Lower leg skin (tissue), 4 donors: ENCODE measurements around the gene THSD4. TPM values are rescaled to one million over a fixed set of nuclear protein-coding genes. Genes with fewer than 3 reads are reported as not detected.

Experiments used
- DNase-seq, 2 donors: peaks; one replicate each; pipeline ENCODE4 v3.0.0-alpha.2; 2019; ENCODE audit warnings: low spot score in 2 of 2
- H3K4me3 ChIP-seq: fragments of 200-600 bp; sonication (generic); 2 replicates; pipeline ENCODE4 v1.5.1; 2017; ENCODE audit warnings: mild to moderate bottlenecking, low read depth; ENCODE audit not compliant: poor library complexity, severe bottlenecking
- POLR2A ChIP-seq, 2 donors: fragments of 450-650 bp; IDR thresholded peaks; one replicate each; pipeline ENCODE4 v1.6.1; 2016 to 2017; ENCODE audit warnings: antibody characterized with exemption in 2 of 2, mild to moderate bottlenecking in 1 of 2, moderate library complexity in 1 of 2
- WGBS, 2 donors: methylation state at CpG; one replicate each; pipeline ENCODE4 v1.1.5; 2018; 5-methylcytosine and 5-hydroxymethylcytosine counted together
- intact Hi-C: fragments of 100-400 bp; cut with DNase I; formaldehyde crosslinking; loops from one replicate; pipeline ENCODE4 v1.15.0; 2023; ENCODE audit warnings: low total_unique reads
- total RNA-seq, 4 donors: library from RNA; depleted of rRNA; stranded (reverse); fragments of >200 nt; gene quantifications; one replicate each; pipeline ENCODE4 v1.1.0, GENCODE V29; 2016
- TF ChIP-seq, protein P1 (sequence below), 3 donors: fragments of 450-650 bp; IDR thresholded peaks; one replicate each; pipeline ENCODE4 v1.5.1; 2016; ENCODE audit warnings: antibody characterized with exemption in 3 of 3, mild to moderate bottlenecking in 3 of 3, moderate library complexity in 2 of 3

Gene THSD4
- total RNA-seq, 4 donors from 2014 or later, result 9.3 to 39.2 (median 32.8) TPM

DNA sequence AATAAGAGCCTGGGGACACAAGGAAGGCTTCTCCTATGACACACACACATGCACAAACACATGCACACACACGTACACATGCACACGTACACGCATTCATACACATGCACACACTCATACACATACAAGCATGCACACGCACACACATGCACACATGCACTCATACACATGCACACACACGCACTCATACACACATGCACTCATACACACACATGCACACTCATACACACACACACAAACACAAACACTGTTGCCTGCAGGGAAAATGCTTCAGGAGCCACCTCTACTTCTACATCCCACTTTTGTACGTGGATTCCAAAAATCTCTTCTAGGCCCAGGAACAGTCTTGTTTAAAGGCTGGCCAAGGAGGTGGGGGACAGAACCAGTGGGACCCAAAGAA lies 674.3 kb downstream of the THSD4 start:
- intact Hi-C loops, result no loop called here
- no peak overlapping the region for H3K4me3 ChIP-seq
- WGBS, 2 donors, result 89 to 96% methylated on average over 6 of the region's 6 CpGs
- no peak for DNase-seq
- TF ChIP-seq POLR2A (IDR thresholded peaks at IDR 0.05), result no peak
- TF ChIP-seq, protein P1, sequence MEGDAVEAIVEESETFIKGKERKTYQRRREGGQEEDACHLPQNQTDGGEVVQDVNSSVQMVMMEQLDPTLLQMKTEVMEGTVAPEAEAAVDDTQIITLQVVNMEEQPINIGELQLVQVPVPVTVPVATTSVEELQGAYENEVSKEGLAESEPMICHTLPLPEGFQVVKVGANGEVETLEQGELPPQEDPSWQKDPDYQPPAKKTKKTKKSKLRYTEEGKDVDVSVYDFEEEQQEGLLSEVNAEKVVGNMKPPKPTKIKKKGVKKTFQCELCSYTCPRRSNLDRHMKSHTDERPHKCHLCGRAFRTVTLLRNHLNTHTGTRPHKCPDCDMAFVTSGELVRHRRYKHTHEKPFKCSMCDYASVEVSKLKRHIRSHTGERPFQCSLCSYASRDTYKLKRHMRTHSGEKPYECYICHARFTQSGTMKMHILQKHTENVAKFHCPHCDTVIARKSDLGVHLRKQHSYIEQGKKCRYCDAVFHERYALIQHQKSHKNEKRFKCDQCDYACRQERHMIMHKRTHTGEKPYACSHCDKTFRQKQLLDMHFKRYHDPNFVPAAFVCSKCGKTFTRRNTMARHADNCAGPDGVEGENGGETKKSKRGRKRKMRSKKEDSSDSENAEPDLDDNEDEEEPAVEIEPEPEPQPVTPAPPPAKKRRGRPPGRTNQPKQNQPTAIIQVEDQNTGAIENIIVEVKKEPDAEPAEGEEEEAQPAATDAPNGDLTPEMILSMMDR (IDR thresholded peaks at IDR 0.05), result no peak

DNA sequence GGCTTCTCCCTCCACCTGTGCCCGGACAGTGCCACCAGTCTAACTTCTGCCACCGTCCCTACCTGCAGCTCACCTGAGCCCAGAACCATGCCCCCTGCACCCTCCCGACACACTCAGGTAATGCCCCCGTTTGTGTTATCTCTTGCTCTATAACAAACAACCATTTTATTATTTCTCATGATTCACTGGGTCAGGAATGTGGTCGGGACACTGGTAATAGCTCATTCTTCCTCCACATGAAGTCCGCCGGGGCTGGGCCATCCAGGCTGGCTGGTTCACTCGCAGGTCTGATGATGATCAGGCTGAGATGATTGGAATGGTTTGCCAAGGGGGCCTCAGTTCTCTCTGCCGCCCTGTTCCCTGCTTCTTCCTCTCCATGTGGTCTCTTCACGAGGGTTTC lies 674.8 kb downstream of the THSD4 start:
- intact Hi-C loops, result no loop called here
- TF ChIP-seq, protein P1 (IDR thresholded peaks at IDR 0.05), result no peak
- TF ChIP-seq POLR2A (IDR thresholded peaks at IDR 0.05), result no peak
- DNase-seq, result peak in 1 of 2 donors; percentile 32
- WGBS, 2 donors, result 73 to 75% methylated on average over 10 of the region's 10 CpGs
- no peak overlapping the region for H3K4me3 ChIP-seq

DNA sequence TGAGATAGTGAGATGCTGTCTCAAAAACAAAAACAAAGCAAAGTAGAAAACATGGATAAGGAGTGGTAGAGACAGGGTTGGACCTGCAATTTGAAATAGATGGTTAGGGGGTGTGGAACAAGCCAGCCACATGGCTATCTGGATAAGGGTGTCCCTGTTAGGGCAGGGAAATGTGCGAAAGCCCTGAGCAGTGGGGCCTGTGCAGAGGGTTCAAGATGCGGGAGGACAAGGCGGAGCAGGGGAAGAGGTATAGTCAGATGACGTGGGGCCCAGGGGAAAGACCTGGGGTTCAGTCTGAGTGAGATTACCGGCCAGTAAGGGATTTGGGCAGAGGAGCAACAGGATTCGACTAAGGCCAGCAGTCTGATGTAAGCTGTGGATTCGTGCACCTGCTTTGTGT lies 676.7 kb downstream of the THSD4 start:
- intact Hi-C loops, result no loop called here

DNA sequence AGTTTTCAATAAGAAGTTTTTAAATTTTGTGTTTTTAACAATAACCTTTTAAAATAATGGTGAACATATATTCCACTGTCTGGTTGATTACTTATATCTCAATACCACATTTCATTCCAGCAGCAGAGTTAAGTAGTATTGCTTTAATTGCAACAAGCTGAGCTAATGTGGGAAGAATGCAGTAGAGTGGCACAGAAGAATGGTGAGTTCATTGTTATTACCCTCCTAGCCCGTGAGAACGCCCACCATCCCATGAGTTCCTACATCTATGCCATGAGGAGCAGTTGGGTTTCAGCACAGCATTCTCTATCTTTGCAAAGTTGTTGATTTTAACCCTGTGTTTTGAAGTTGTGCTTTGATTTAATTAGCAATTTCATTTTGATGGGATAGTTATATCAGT lies 677.2 kb downstream of the THSD4 start:
- no peak overlapping the region for H3K4me3 ChIP-seq
- intact Hi-C loops, result no loop called here
- no peak for TF ChIP-seq POLR2A (IDR thresholded peaks at IDR 0.05)
- TF ChIP-seq, protein P1 (IDR thresholded peaks at IDR 0.05), result no peak
- no peak for DNase-seq
- 14 to 18% methylated on average over 2 of the region's 2 CpGs for WGBS, 2 donors

More for the DNA sequence above, 676.7 kb downstream of the THSD4 start:
- DNase-seq, result peak in 1 of 2 donors; percentile 48
- TF ChIP-seq POLR2A (IDR thresholded peaks at IDR 0.05), result no peak
- H3K4me3 ChIP-seq, result no peak overlapping the region
- WGBS, 2 donors, result 87 to 92% methylated on average over 7 of the region's 7 CpGs

DNA sequence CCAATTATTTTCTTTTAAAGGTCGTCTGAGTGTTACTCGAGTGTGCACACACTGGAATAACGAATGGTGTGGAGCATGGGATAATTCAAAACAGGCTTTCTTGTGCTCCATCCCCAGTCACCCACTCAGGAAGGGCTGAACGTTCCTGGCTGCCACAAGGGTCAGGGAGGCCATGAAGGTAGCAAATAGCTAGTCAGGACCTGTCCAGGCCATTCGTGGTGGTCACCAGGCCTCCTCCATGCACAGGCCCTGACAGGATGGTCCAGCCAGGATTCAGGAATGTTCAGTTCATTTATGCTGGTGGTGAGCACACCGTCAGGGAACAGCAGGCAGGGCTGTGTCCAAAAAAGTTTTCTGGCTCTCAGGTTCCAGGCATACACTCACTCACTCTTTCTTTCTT lies 683.4 kb downstream of the THSD4 start:
- WGBS, 2 donors, result 62 to 74% methylated on average over 6 of the region's 6 CpGs
- peak in 1 of 2 donors; percentile 58 for DNase-seq
- intact Hi-C loops, result no loop called here

DNA sequence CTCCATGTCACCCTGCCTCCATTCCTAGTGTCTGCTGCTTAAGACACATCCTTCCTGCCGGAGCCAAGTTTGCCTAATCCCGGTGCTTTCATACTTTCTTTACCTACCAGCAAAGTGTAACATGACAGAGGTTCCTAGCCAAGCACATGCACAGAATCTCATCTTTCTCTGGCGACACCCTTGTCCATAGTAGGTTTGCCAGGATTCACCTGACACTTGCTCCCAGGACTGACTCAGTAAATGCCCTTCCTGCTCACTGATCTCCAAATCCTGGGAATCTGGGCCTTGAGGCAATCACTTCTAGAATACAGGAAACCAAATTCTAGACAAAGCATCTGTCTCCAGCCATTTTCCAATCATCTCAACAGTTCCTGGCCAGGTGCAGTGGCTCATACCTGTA lies 684.9 kb downstream of the THSD4 start:
- 84 to 88% methylated on average over 3 of the region's 3 CpGs for WGBS, 2 donors
- no peak overlapping the region for H3K4me3 ChIP-seq
- intact Hi-C loops, result no loop called here
- DNase-seq, result no peak
- no peak for TF ChIP-seq POLR2A (IDR thresholded peaks at IDR 0.05)
- TF ChIP-seq, protein P1 (IDR thresholded peaks at IDR 0.05), result no peak

More for the DNA sequence above, 683.4 kb downstream of the THSD4 start:
- TF ChIP-seq POLR2A (IDR thresholded peaks at IDR 0.05), result no peak
- TF ChIP-seq, protein P1 (IDR thresholded peaks at IDR 0.05), result no peak
- H3K4me3 ChIP-seq, result no peak overlapping the region
